ENCODE measurements around the gene GALNT10. TPM values are rescaled to one million over a fixed set of nuclear protein-coding genes. Genes with fewer than 3 reads are reported as not detected.
A peak's percentile ranks its signal among the peaks of the same experiment; 100 is the strongest.
"Not testable (repeated sequence)": the region's sequence is repeated elsewhere in the genome, so short reads cannot be mapped to it uniquely, and the experiment has no call there.

The GALNT10 gene, protein sequence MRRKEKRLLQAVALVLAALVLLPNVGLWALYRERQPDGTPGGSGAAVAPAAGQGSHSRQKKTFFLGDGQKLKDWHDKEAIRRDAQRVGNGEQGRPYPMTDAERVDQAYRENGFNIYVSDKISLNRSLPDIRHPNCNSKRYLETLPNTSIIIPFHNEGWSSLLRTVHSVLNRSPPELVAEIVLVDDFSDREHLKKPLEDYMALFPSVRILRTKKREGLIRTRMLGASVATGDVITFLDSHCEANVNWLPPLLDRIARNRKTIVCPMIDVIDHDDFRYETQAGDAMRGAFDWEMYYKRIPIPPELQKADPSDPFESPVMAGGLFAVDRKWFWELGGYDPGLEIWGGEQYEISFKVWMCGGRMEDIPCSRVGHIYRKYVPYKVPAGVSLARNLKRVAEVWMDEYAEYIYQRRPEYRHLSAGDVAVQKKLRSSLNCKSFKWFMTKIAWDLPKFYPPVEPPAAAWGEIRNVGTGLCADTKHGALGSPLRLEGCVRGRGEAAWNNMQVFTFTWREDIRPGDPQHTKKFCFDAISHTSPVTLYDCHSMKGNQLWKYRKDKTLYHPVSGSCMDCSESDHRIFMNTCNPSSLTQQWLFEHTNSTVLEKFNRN
- total RNA-seq (2012; rRNA removed): 15.5 and 17.5 TPM in 2 replicates

DNA sequence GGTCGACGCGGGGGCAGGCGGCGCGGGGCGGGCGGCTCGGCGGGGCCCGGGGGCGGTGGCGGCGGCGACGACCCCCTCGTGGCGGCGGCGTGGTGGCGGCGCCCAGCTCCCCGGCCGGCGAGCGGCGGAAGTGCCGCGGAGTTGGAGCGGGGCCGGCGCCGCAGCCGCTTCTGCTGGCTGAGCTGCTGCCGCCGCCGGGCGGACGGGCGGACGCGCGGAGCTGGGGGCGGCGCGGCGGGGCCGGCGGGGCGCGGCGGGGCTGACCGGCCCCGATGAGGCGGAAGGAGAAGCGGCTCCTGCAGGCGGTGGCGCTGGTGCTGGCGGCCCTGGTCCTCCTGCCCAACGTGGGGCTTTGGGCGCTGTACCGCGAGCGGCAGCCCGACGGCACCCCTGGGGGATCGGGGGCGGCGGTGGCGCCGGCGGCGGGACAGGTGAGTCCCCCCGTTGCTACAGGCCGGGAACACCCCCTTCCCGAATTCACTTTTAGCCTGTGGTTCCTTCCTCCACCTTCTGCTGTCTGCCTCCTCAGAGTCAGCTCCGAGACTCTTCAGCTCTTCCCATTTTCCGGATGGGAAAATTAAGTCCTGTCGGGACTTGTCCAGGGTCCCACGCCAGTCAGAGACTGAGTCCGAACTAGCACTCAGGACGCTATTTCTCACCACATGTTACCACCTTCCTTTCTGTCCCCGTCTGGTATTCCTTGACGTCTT, at the start of gene GALNT10:
Gene GALNT10 (plus strand): TSS at position 139 of the 710 bp plus-strand sequence. CDS start 134 bp downstream, at position 273.
- peaks cover 41% of the 10 kb centered on the region for H3K4me1 ChIP-seq (ENCODE audit: control insufficient read depth, insufficient read depth, low read length)
- H3K4me2 ChIP-seq (ENCODE audit: low read length): peak within 1 kb of the TSS; percentile 88
- peak within 1 kb of the TSS; percentile 85 for H3K9ac ChIP-seq (ENCODE audit: low read depth, low read length)
- H3K9me3 ChIP-seq (replicated peaks; ENCODE audit: low read length): no peaks in the 10 kb centered on the region
- peaks cover 7% of the 10 kb centered on the region for H3K36me3 ChIP-seq (ENCODE audit: insufficient read depth, low read length)
- H3K27me3 ChIP-seq (ENCODE audit: control insufficient read depth, insufficient read depth, low read length): no peaks in the 10 kb centered on the region
- peak within 1 kb of the TSS; percentile 73 for H3K4me3 ChIP-seq (ENCODE audit: low read length)

DNA sequence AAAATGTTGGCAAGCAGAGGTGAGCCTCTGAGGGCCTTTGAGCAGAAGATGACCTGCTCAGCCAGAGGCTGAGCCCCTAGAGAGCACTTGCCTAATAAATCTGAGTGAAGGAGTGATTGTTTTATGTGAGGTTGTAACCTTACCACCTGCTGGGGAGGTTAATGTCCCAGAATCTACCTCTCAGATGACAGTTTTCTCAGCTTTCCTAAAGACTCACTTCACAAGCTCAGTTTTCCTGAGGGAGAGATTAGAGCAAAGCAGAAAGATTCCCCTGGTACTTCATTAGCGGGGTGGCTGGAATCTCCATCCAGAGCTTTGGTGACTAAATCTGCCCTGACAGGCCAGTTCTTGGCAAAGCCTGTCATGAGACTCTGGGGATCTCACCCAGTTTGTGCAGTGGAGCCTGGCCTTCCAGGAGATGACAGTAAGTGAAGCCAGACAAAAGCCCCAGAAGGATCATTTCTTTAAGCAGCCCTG, 48.8 kb upstream of the GALNT10 start:
- peaks cover 26% of the 10 kb centered on the region for H3K27me3 ChIP-seq (ENCODE audit: control insufficient read depth, insufficient read depth, low read length)
- H3K4me3 ChIP-seq (ENCODE audit: low read length): no peak overlapping the region
- no peak overlapping the region for H3K4me2 ChIP-seq (ENCODE audit: low read length)
- H3K36me3 ChIP-seq (ENCODE audit: insufficient read depth, low read length): no peaks in the 10 kb centered on the region
- no peak overlapping the region for H3K9ac ChIP-seq (ENCODE audit: low read depth, low read length)
- no peaks in the 10 kb centered on the region for H3K9me3 ChIP-seq (replicated peaks; ENCODE audit: low read length)
- no peaks in the 10 kb centered on the region for H3K4me1 ChIP-seq (ENCODE audit: control insufficient read depth, insufficient read depth, low read length)

GRCh38 chr5:154143211-154143641, 47.3 kb upstream of the GALNT10 start:
- no peaks in the 10 kb centered on the region for H3K9me3 ChIP-seq (replicated peaks; ENCODE audit: low read length)
- no peak overlapping the region for H3K4me2 ChIP-seq (ENCODE audit: low read length)
- no peaks in the 10 kb centered on the region for H3K4me1 ChIP-seq (ENCODE audit: control insufficient read depth, insufficient read depth, low read length)
- H3K4me3 ChIP-seq (ENCODE audit: low read length): no peak overlapping the region
- H3K9ac ChIP-seq (ENCODE audit: low read depth, low read length): no peak overlapping the region
- peaks cover 31% of the 10 kb centered on the region for H3K27me3 ChIP-seq (ENCODE audit: control insufficient read depth, insufficient read depth, low read length)
- H3K36me3 ChIP-seq (ENCODE audit: insufficient read depth, low read length): no peaks in the 10 kb centered on the region

- H3K9ac ChIP-seq (ENCODE audit: low read depth, low read length): no peak overlapping the region
Observed at GRCh38 chr5:154145268-154145667, 45.3 kb upstream of the GALNT10 start.

DNA sequence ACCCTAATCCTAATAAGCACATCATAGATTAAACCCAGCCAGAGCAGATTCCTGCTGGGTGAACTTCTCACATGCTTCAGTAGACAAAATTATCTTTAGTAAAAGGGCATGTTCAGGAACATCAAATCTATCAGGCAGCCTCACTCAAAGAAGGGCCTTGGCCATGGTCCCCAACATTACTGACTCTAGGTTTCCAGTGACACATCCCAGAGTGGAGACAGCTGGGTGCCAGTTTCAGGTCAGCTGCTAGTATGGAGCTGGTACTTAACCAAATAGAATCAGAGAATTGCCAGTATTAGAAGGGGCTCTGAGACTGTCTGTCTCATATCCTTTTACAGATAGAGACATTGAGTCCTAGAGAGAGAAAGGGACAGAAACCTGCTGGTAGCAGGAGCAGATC, 44.1 kb upstream of the GALNT10 start:
- no peaks in the 10 kb centered on the region for H3K36me3 ChIP-seq (ENCODE audit: insufficient read depth, low read length)
- no peak overlapping the region for H3K9ac ChIP-seq (ENCODE audit: low read depth, low read length)
- no peaks in the 10 kb centered on the region for H3K4me1 ChIP-seq (ENCODE audit: control insufficient read depth, insufficient read depth, low read length)
- no peak overlapping the region for H3K4me2 ChIP-seq (ENCODE audit: low read length)
- peaks cover 27% of the 10 kb centered on the region for H3K27me3 ChIP-seq (ENCODE audit: control insufficient read depth, insufficient read depth, low read length)
- no peaks in the 10 kb centered on the region for H3K9me3 ChIP-seq (replicated peaks; ENCODE audit: low read length)
- no peak overlapping the region for H3K4me3 ChIP-seq (ENCODE audit: low read length)

More at GRCh38 chr5:154145268-154145667, 45.3 kb upstream of the GALNT10 start:
- Histone ChIP-seq H3K4me2 (ENCODE audit: low read length) (no peak overlapping the region), H3K9me3 (replicated peaks; ENCODE audit: low read length) (no peaks in the 10 kb centered on the region), H3K36me3 (ENCODE audit: insufficient read depth, low read length) (no peaks in the 10 kb centered on the region), H3K4me1 (ENCODE audit: control insufficient read depth, insufficient read depth, low read length) (no peaks in the 10 kb centered on the region), H3K27me3 (ENCODE audit: control insufficient read depth, insufficient read depth, low read length) (peaks cover 30% of the 10 kb centered on the region), H3K4me3 (ENCODE audit: low read length) (no peak overlapping the region)

- Histone ChIP-seq H3K36me3 (ENCODE audit: insufficient read depth, low read length) (no peaks in the 10 kb centered on the region), H3K9ac (ENCODE audit: low read depth, low read length) (no peak overlapping the region), H3K27me3 (ENCODE audit: control insufficient read depth, insufficient read depth, low read length) (peaks cover 21% of the 10 kb centered on the region), H3K4me1 (ENCODE audit: control insufficient read depth, insufficient read depth, low read length) (no peaks in the 10 kb centered on the region), H3K9me3 (replicated peaks; ENCODE audit: low read length) (no peaks in the 10 kb centered on the region), H3K4me3 (ENCODE audit: low read length) (no peak overlapping the region), H3K4me2 (ENCODE audit: low read length) (no peak overlapping the region)
Observed at GRCh38 chr5:154147666-154148065, 42.9 kb upstream of the GALNT10 start.

DNA sequence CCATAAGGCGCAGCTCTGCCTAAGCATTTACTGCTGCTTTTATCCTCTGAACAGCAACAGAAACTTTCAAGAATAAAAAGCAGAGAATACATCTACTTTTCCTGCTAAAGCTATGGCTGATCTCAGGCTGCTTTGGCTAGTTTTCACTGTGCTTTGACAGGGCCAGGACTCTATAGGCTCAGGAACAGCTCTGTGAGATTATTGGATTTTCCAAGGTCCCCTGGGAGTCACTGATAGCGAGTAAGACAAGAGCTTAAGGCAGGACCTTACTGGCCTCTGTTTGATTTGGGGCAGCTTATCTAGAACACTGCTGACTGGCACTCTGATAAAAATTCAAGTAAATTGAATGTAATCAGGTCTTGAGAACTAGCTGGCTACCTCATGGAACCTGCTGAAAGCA, 40.1 kb upstream of the GALNT10 start:
- not testable (repeated sequence) for H3K36me3 ChIP-seq (ENCODE audit: insufficient read depth, low read length); H3K9me3 ChIP-seq (replicated peaks; ENCODE audit: low read length); H3K4me2 ChIP-seq (ENCODE audit: low read length); H3K9ac ChIP-seq (ENCODE audit: low read depth, low read length); H3K4me3 ChIP-seq (ENCODE audit: low read length); H3K27me3 ChIP-seq (ENCODE audit: control insufficient read depth, insufficient read depth, low read length); H3K4me1 ChIP-seq (ENCODE audit: control insufficient read depth, insufficient read depth, low read length)

DNA sequence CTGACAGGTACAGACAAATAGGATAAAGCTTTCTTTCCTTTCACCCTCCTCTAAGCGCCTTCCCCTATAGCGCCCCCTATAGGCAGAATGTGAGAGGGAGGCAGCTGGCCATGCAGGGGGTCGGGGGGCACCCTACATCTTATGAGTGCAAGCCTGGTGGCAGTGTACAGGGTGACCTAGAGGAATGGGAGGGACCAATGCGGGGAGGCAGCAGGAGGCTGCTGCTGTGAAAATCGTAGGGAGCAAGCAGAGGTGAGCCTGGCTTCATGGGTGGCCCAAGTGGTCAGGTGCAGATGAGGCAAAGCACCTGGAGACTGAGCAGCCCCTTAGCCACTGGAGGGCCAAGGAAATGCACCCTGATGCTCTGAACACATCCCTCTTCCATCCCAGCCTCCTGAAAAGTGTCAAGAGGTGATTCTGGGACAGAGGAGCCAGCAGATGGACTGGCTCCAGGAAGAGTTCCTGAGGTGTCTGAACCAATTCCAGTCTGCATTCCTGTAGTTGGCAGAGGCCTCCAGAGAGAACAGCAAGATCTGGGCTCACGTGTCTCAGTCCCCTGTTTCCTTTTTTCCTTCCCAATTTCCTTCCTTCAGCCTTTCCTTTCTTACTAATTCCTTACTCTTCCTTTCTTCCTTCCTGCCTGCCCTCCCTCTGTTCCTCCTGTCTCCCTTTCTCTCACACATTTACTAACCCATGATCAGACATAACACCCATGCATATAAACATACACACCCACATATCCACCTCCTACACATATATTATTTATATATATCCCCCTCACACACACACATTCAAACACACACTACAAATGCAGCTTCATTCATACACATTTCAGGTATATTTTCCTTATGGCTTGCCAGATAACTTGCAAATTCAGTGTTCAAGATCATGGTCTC, 32.8 kb upstream of the GALNT10 start:
- H3K27me3 ChIP-seq (ENCODE audit: control insufficient read depth, insufficient read depth, low read length): peaks cover 6% of the 10 kb centered on the region
- no peaks in the 10 kb centered on the region for H3K9me3 ChIP-seq (replicated peaks; ENCODE audit: low read length)
- no peak overlapping the region for H3K4me3 ChIP-seq (ENCODE audit: low read length)
- H3K9ac ChIP-seq (ENCODE audit: low read depth, low read length): no peak overlapping the region
- H3K4me2 ChIP-seq (ENCODE audit: low read length): no peak overlapping the region
- H3K4me1 ChIP-seq (ENCODE audit: control insufficient read depth, insufficient read depth, low read length): peaks cover 3% of the 10 kb centered on the region
- H3K36me3 ChIP-seq (ENCODE audit: insufficient read depth, low read length): no peaks in the 10 kb centered on the region

- Histone ChIP-seq H3K27me3 (ENCODE audit: control insufficient read depth, insufficient read depth, low read length) (peaks cover 10% of the 10 kb centered on the region), H3K9ac (ENCODE audit: low read depth, low read length) (no peak overlapping the region)
Observed at GRCh38 chr5:154158379-154158737, 32.2 kb upstream of the GALNT10 start.

DNA sequence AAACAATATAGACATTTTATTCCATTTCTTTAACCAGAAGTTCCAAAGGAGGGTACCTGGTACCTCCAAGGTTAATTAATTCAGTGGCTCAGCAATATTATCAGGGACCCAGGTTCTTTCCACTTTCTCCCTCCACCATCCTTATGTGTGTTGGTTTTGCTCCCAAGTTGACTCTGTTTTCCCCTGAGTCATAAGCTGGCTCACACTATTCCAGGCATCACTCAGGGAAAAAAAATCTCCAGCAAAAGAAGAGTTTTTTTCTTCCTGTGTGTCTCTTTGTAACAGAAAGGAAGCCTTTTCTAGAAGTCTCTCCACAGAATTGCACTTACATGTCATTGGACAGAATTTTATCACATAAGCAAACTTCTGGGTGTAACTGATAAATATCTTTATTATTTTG, 31.2 kb upstream of the GALNT10 start:
- Histone ChIP-seq H3K9ac (ENCODE audit: low read depth, low read length) (no peak overlapping the region), H3K4me3 (ENCODE audit: low read length) (no peak overlapping the region), H3K36me3 (ENCODE audit: insufficient read depth, low read length) (no peaks in the 10 kb centered on the region)

More at GRCh38 chr5:154158379-154158737, 32.2 kb upstream of the GALNT10 start:
- Histone ChIP-seq H3K4me2 (ENCODE audit: low read length) (no peak overlapping the region), H3K9me3 (replicated peaks; ENCODE audit: low read length) (no peaks in the 10 kb centered on the region), H3K4me1 (ENCODE audit: control insufficient read depth, insufficient read depth, low read length) (peaks cover 3% of the 10 kb centered on the region), H3K36me3 (ENCODE audit: insufficient read depth, low read length) (no peaks in the 10 kb centered on the region), H3K4me3 (ENCODE audit: low read length) (no peak overlapping the region)

More for the DNA sequence above, 31.2 kb upstream of the GALNT10 start:
- no peaks in the 10 kb centered on the region for H3K9me3 ChIP-seq (replicated peaks; ENCODE audit: low read length)
- peaks cover 20% of the 10 kb centered on the region for H3K27me3 ChIP-seq (ENCODE audit: control insufficient read depth, insufficient read depth, low read length)
- peaks cover 3% of the 10 kb centered on the region for H3K4me1 ChIP-seq (ENCODE audit: control insufficient read depth, insufficient read depth, low read length)
- H3K4me2 ChIP-seq (ENCODE audit: low read length): no peak overlapping the region

Data from skeletal muscle satellite cell (primary cell).